Progenitor cell of endocrine pancreas (in vitro differentiated cells): Measurements from ENCODE around the gene POLR2E. TPM values are rescaled to one million over a fixed set of nuclear protein-coding genes. Genes with fewer than 3 reads are reported as not detected.

ENCODE experiments used
- DNase-seq: peaks from one replicate; pipeline ENCODE4 v3.0.0; 2021; ENCODE audit warnings: low spot score; ENCODE audit not compliant: unreplicated experiment
- H3K27ac Mint-ChIP-seq: 2 replicates; pipeline ENCODE4 v1.8.0; 2021; ENCODE audit warnings: mild to moderate bottlenecking, moderate library complexity, mixed read lengths
- H3K27me3 Mint-ChIP-seq: 2 replicates; pipeline ENCODE4 v1.8.0; 2021; ENCODE audit warnings: mixed read lengths
- H3K36me3 Mint-ChIP-seq: 2 replicates; pipeline ENCODE4 v1.8.0; 2022; ENCODE audit warnings: mixed read lengths; ENCODE audit not compliant: insufficient read depth
- H3K4me1 Mint-ChIP-seq: 2 replicates; pipeline ENCODE4 v1.8.0; 2021; ENCODE audit warnings: low read depth, mixed read lengths
- H3K4me3 Mint-ChIP-seq: 2 replicates; pipeline ENCODE4 v1.8.0; 2021; ENCODE audit warnings: low read depth, mild to moderate bottlenecking, moderate library complexity, mixed read lengths
- H3K9me3 Mint-ChIP-seq: 2 replicates; pipeline ENCODE4 v1.8.0; 2021; ENCODE audit warnings: low read depth, mixed read lengths
- total RNA-seq: library from RNA; stranded (reverse); gene quantifications from 2 replicates; pipeline ENCODE4 v1.2.1, GENCODE V29; 2021
- TF ChIP-seq, protein P1 (sequence below): fragments of 200-600 bp; sonication (generic); IDR thresholded peaks from one replicate; pipeline ENCODE4 v1.5.0; 2021; ENCODE audit warnings: antibody characterized with exemption, mild to moderate bottlenecking; ENCODE audit not compliant: unreplicated experiment

POLR2E gene
- total RNA-seq, 1 donor from 2014 or later, result 161 TPM

DNA sequence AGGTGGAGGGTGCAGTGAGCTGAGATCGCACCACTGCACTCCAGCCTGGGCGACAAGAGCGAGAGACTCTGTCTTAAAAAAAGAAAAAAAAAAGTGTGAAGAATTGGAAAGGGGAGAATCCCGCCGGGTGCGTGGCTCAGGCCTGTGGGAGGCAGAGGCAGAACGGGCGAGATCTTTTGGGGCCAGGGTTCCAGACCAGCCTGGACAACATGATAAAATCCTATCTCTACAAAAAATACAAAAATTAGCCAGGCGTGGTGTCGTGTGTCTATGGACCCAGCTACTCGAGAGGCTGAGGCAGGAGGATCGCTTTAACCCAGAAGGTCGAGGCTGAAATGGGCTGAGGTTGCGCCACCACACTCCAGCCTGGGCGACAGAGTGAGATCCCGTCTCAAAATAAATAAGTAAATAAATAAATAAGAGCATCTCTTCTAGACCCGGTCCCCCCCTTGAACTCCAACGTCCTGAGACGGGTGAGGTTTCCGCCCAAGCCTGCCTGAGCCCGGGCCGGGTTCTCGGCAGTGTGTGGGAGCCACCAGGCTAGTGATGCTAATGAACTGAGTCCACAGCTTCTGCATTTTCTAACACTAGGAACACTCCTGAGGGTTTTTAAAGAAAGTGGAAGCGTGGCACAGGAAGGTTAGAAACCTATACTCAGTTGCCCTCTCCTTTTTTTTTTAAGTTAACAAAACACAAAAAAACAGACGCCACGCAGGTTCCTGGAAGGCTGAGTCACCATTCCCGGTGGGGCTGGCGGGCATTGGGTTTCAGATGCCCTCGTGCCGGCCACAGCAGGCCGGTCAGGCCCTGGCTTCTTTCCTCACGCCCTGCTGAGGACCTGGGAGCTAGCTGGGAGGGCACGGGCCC is 30.7 kb upstream of the POLR2E start:
- no peaks in the 10 kb centered on the region for H3K4me1 Mint-ChIP-seq
- TF ChIP-seq, protein P1, sequence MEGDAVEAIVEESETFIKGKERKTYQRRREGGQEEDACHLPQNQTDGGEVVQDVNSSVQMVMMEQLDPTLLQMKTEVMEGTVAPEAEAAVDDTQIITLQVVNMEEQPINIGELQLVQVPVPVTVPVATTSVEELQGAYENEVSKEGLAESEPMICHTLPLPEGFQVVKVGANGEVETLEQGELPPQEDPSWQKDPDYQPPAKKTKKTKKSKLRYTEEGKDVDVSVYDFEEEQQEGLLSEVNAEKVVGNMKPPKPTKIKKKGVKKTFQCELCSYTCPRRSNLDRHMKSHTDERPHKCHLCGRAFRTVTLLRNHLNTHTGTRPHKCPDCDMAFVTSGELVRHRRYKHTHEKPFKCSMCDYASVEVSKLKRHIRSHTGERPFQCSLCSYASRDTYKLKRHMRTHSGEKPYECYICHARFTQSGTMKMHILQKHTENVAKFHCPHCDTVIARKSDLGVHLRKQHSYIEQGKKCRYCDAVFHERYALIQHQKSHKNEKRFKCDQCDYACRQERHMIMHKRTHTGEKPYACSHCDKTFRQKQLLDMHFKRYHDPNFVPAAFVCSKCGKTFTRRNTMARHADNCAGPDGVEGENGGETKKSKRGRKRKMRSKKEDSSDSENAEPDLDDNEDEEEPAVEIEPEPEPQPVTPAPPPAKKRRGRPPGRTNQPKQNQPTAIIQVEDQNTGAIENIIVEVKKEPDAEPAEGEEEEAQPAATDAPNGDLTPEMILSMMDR, result no peak

GRCh38 chr19:1123885-1124677 is 28.9 kb upstream of the POLR2E start:
- Mint-ChIP-seq H3K4me1 (no peaks in the 10 kb centered on the region), H3K9me3 (no peaks in the 10 kb centered on the region), H3K27ac (no peak overlapping the region), H3K36me3 (peaks cover 4% of the 10 kb centered on the region), H3K4me3 (no peak overlapping the region), H3K27me3 (no peaks in the 10 kb centered on the region)
- TF ChIP-seq, protein P1, result no peak
- no peak for DNase-seq

More for the DNA sequence above, 30.7 kb upstream of the POLR2E start:
- Mint-ChIP-seq H3K36me3 (peaks cover 4% of the 10 kb centered on the region), H3K9me3 (no peaks in the 10 kb centered on the region), H3K27me3 (no peaks in the 10 kb centered on the region), H3K27ac (no peak overlapping the region), H3K4me3 (no peak overlapping the region)
- no peak for DNase-seq

DNA sequence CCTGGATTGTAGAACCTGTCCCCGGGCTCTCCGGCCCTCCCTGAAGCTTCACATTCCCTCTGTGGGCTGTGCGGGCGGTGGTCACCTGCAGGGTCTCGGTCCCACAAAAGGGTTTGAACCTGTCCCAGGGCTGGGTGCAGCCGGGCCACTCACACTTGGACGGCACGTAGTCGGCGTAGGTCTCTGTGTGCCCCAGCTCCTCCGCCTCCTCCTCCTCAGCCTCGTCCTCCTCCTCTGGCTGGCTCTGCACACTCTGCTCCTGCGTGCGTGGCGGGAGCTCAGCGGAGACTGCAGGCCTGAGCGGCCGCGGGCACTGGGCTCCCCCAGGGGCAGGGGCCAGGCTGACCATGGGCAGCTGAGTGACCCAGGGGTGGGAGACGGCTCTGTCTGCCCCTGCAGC is 28.2 kb upstream of the POLR2E start:
- TF ChIP-seq, protein P1, result no peak
- H3K4me1 Mint-ChIP-seq, result no peaks in the 10 kb centered on the region
- H3K36me3 Mint-ChIP-seq, result peaks cover 8% of the 10 kb centered on the region
- DNase-seq, result no peak
- no peak overlapping the region for H3K27ac Mint-ChIP-seq
- H3K4me3 Mint-ChIP-seq, result no peak overlapping the region
- no peaks in the 10 kb centered on the region for H3K27me3 Mint-ChIP-seq
- no peaks in the 10 kb centered on the region for H3K9me3 Mint-ChIP-seq

DNA sequence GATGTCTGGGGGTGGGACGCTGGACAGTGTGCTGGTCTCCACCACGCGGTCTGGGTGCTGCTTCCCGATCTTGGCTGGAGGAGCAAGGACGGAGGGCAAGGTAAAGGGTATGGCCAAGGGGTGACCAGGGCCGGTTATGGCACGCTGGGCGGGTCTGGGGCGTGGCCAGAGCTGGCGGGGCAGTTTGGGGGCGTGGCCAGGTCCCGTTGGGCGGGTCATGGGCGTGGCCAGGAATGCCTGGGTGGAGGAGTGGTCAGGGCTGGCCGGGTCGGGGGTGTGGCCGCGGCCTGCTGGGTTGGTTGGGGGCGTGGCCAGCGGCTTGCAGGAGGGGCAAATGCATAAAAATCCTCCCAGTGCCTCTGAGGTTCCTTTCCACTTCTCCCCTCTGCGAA is 27.8 kb upstream of the POLR2E start:
- no peak overlapping the region for H3K4me3 Mint-ChIP-seq
- no peaks in the 10 kb centered on the region for H3K4me1 Mint-ChIP-seq
- H3K9me3 Mint-ChIP-seq, result no peaks in the 10 kb centered on the region
- H3K36me3 Mint-ChIP-seq, result peaks cover 8% of the 10 kb centered on the region
- TF ChIP-seq, protein P1, result no peak
- no peaks in the 10 kb centered on the region for H3K27me3 Mint-ChIP-seq
- H3K27ac Mint-ChIP-seq, result no peak overlapping the region
- DNase-seq, result no peak
